ENCODE results near the gene ZNF827. TPM values are rescaled to one million over a fixed set of nuclear protein-coding genes. Genes with fewer than 3 reads are reported as not detected.

ZNF827 gene
- total and polyA plus RNA-seq, 9 of the 15 experiments (the other 6 are each of a cell fraction or from before 2014, with no cell fraction given): 0.07 to 0.40 TPM; not detected in 7

- TF ChIP-seq HES1 (IDR thresholded peaks at IDR 0.05; ENCODE audit: low read depth): no peak
- TF ChIP-seq HEY1 (CRISPR knock-in tag; IDR thresholded peaks at IDR 0.05; ENCODE audit: borderline replicate concordance): no peak
These were observed 71.6 kb downstream of the ZNF827 start (continued) for GRCh38 chr4:145866991-145867390.

GRCh38 chr4:145865274-145865941, 73.2 kb downstream of the ZNF827 start:
- no peak for TF ChIP-seq HEY1 (CRISPR knock-in tag; IDR thresholded peaks at IDR 0.05; ENCODE audit: borderline replicate concordance)
- FAIRE-seq (no peak), ATAC-seq (no peak), DNase-seq (ENCODE audit: extremely low read depth in 1 of 4, low spot score in 3 of 4) (no peak)
- Histone ChIP-seq H3K79me2 (ENCODE audit: control insufficient read depth, insufficient read depth, low read length) (no peaks in the 10 kb centered on the region), H3K4me1 (replicated peaks in 1 of 2; ENCODE audit: control insufficient read depth in 2 of 2, insufficient read depth in 2 of 2, low read length in 2 of 2) (no peaks in the 10 kb centered on the region), H3K9ac (ENCODE audit: insufficient read depth in 1 of 2, low read depth in 2 of 2, low read length in 2 of 2) (no peak overlapping the region), H4K20me1 (replicated peaks; ENCODE audit: control insufficient read depth, insufficient read depth, low read length) (no peaks in the 10 kb centered on the region), H3K27me3 (ENCODE audit: control insufficient read depth in 2 of 2, insufficient read depth in 2 of 2, low read length in 2 of 2) (peaks cover 0 to 8% of the 10 kb centered on the region in 2 experiments; a peak in 1 of 5 replicates), H3K9me3 (replicated peaks; ENCODE audit: control insufficient read depth, insufficient read depth, low read depth, low read length) (no peaks in the 10 kb centered on the region), H3K9me1 (ENCODE audit: control insufficient read depth, insufficient read depth, low read length) (no peaks in the 10 kb centered on the region), H3K4me3 (no peak overlapping the region), H3K4me2 (ENCODE audit: insufficient read depth, low read length) (no peak overlapping the region), H3K27ac (ENCODE audit: extremely low read depth, low read depth, low read length) (no peak overlapping the region), H2AFZ (ENCODE audit: low read depth, low read length) (no peak overlapping the region), H3K36me3 (ENCODE audit: control insufficient read depth, insufficient read depth, low read length) (no peaks in the 10 kb centered on the region)
- intact Hi-C loops (cut with micrococcal nuclease): no loop called here
- POLR2A ChIA-PET: no interaction called here
- CTCF ChIA-PET (ENCODE audit: low intra/inter-chr PET ratio): no interaction called here
- in situ Hi-C loops (cut with MboI): no loop called here
- WGBS (ENCODE audit: insufficient coverage, low coverage, missing lambda C conversion rate): 1% methylated on average over 5 of the region's 5 CpGs
- no TSS peak for BruUV-seq (replicated peaks)

- Histone ChIP-seq H3K36me3 (ENCODE audit: control insufficient read depth, insufficient read depth, low read length) (no peaks in the 10 kb centered on the region), H4K20me1 (replicated peaks; ENCODE audit: control insufficient read depth, insufficient read depth, low read length) (no peaks in the 10 kb centered on the region), H3K27me3 (ENCODE audit: control insufficient read depth in 2 of 2, insufficient read depth in 2 of 2, low read length in 2 of 2) (peaks cover 0 to 8% of the 10 kb centered on the region in 2 experiments; a peak in 1 of 5 replicates), H3K4me3 (no peak overlapping the region), H2AFZ (ENCODE audit: low read depth, low read length) (no peak overlapping the region), H3K9me1 (ENCODE audit: control insufficient read depth, insufficient read depth, low read length) (no peaks in the 10 kb centered on the region), H3K9ac (ENCODE audit: insufficient read depth in 1 of 2, low read depth in 2 of 2, low read length in 2 of 2) (no peak overlapping the region), H3K9me3 (replicated peaks; ENCODE audit: control insufficient read depth, insufficient read depth, low read depth, low read length) (no peaks in the 10 kb centered on the region), H3K4me2 (ENCODE audit: insufficient read depth, low read length) (no peak overlapping the region), H3K4me1 (replicated peaks in 1 of 2; ENCODE audit: control insufficient read depth in 2 of 2, insufficient read depth in 2 of 2, low read length in 2 of 2) (no peaks in the 10 kb centered on the region), H3K79me2 (ENCODE audit: control insufficient read depth, insufficient read depth, low read length) (no peaks in the 10 kb centered on the region), H3K27ac (ENCODE audit: extremely low read depth, low read depth, low read length) (no peak overlapping the region)
- WGBS (ENCODE audit: insufficient coverage, low coverage, missing lambda C conversion rate): 0% methylated on average over 2 of the region's 2 CpGs
- FAIRE-seq (no peak), DNase-seq (ENCODE audit: extremely low read depth in 1 of 4, low spot score in 3 of 4) (no peak), ATAC-seq (no peak)
- ChIA-PET POLR2A (no interaction called here), CTCF (ENCODE audit: low intra/inter-chr PET ratio) (no interaction called here)
- in situ Hi-C loops (cut with MboI): no loop called here
- no TSS peak for BruUV-seq (replicated peaks)
- intact Hi-C loops (cut with micrococcal nuclease): no loop called here
- no peak for TF ChIP-seq BCOR (IDR thresholded peaks at IDR 0.05)
These were observed 75.4 kb downstream of the ZNF827 start for GRCh38 chr4:145863191-145863590.

Measured in K562 (cell line).